ENCODE data around the gene PCDH9.

DNA sequence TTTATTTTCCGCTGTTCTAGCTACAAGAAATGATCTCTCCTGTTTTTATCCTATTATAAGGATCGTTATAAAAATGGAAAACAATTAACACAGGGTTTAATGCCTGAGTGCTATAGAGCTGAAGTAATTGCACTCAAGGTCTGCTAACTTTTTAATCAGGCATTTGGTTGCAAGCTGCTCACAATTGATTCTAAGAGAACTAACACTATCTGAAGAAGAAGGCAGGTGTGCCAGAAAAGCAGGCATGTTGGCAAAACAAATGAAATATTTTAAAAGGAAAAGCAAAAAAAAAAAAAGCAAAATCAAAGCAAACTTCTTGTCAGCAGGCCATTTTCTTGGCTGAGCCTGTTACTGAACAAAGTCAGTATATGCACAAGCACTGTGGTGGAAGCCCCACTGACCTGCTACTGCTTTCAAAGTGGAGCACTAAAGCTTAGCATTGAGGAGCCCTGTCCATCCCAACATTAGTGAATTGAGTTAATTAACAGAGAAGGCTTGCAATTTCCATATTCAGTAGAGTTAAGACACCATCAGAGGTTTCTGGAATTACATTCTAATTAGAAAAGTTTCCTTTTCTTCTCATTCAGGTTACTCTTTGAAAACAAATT lies 574.2 kb downstream of the PCDH9 start:
- TF ChIP-seq, protein P1, sequence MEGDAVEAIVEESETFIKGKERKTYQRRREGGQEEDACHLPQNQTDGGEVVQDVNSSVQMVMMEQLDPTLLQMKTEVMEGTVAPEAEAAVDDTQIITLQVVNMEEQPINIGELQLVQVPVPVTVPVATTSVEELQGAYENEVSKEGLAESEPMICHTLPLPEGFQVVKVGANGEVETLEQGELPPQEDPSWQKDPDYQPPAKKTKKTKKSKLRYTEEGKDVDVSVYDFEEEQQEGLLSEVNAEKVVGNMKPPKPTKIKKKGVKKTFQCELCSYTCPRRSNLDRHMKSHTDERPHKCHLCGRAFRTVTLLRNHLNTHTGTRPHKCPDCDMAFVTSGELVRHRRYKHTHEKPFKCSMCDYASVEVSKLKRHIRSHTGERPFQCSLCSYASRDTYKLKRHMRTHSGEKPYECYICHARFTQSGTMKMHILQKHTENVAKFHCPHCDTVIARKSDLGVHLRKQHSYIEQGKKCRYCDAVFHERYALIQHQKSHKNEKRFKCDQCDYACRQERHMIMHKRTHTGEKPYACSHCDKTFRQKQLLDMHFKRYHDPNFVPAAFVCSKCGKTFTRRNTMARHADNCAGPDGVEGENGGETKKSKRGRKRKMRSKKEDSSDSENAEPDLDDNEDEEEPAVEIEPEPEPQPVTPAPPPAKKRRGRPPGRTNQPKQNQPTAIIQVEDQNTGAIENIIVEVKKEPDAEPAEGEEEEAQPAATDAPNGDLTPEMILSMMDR (conservative IDR thresholded peaks at IDR 0.05; ENCODE audit: low read depth, low read length): no peak
- no peak for TF ChIP-seq EZH2 (IDR thresholded peaks at IDR 0.05; ENCODE audit: borderline replicate concordance, low read depth, low read length, poor library complexity, severe bottlenecking)

All from A673 (cell line).